HEK293 (cell line): ENCODE results near the gene UBE2E1.
A peak's percentile ranks its signal among the peaks of the same experiment; 100 is the strongest.

Experiments used
- CTCF ChIP-seq: fragments of 450-650 bp; formaldehyde crosslinking; IDR thresholded peaks from 2 replicates; pipeline ENCODE4 v1.5.1; 2016; ENCODE audit warnings: missing biosample characterization, missing genetic modification characterization
- EGR2 ChIP-seq: fragments of 450-650 bp; formaldehyde crosslinking; IDR thresholded peaks from 2 replicates; pipeline ENCODE4 v1.5.1; 2016; ENCODE audit warnings: low read depth, missing biosample characterization, missing genetic modification characterization
- GFI1B ChIP-seq: fragments of 450-650 bp; formaldehyde crosslinking; IDR thresholded peaks from 2 replicates; pipeline ENCODE4 v1.5.1; 2016; ENCODE audit warnings: missing biosample characterization, missing genetic modification characterization
- GLIS2 ChIP-seq: fragments of 450-650 bp; formaldehyde crosslinking; IDR thresholded peaks from 2 replicates; pipeline ENCODE4 v1.5.1; 2016; ENCODE audit warnings: missing biosample characterization, missing genetic modification characterization
- MEIS1 ChIP-seq: sonication (generic); formaldehyde crosslinking; IDR thresholded peaks from 2 replicates; pipeline ENCODE4 v1.8.1; 2022; ENCODE audit warnings: missing genetic modification reagents, mild to moderate bottlenecking, borderline replicate concordance
- OVOL3 ChIP-seq: fragments of 450-650 bp; formaldehyde crosslinking; IDR thresholded peaks from 2 replicates; pipeline ENCODE4 v1.5.1; 2016; ENCODE audit warnings: missing biosample characterization, missing genetic modification characterization
- PRDM6 ChIP-seq: fragments of 450-650 bp; formaldehyde crosslinking; IDR thresholded peaks from 2 replicates; pipeline ENCODE4 v1.5.1; 2017; ENCODE audit warnings: missing biosample characterization, missing genetic modification characterization
- SP7 ChIP-seq: fragments of 450-650 bp; formaldehyde crosslinking; IDR thresholded peaks from 2 replicates; pipeline ENCODE4 v1.5.1; 2016; ENCODE audit warnings: missing biosample characterization, missing genetic modification characterization
- TRIM28 ChIP-seq: IDR thresholded peaks from 2 replicates; pipeline ENCODE4 v1.6.1; 2011; ENCODE audit warnings: low read length, control low read depth, borderline replicate concordance
- ZBTB20 ChIP-seq: fragments of 450-650 bp; formaldehyde crosslinking; IDR thresholded peaks from 2 replicates; pipeline ENCODE4 v1.5.1; 2016; ENCODE audit warnings: missing biosample characterization, missing genetic modification characterization
- ZEB2 ChIP-seq: fragments of 450-650 bp; formaldehyde crosslinking; IDR thresholded peaks from 2 replicates; pipeline ENCODE4 v1.5.1; 2016; ENCODE audit warnings: missing biosample characterization, missing genetic modification characterization
- ZFHX2 ChIP-seq: fragments of 450-650 bp; formaldehyde crosslinking; conservative IDR thresholded peaks from 2 replicates; pipeline ENCODE4 v1.5.1; 2016; ENCODE audit warnings: missing biosample characterization, missing genetic modification characterization
- ZNF114 ChIP-seq: fragments of 450-650 bp; formaldehyde crosslinking; IDR thresholded peaks from 2 replicates; pipeline ENCODE4 v1.5.0; 2017; ENCODE audit warnings: missing biosample characterization, missing genetic modification characterization
- ZNF121 ChIP-seq: fragments of 450-650 bp; formaldehyde crosslinking; IDR thresholded peaks from 2 replicates; pipeline ENCODE4 v1.5.1; 2016; ENCODE audit warnings: missing biosample characterization, missing genetic modification characterization
- ZNF184 ChIP-seq: fragments of 450-650 bp; IDR thresholded peaks from 2 replicates; pipeline ENCODE4 v1.5.1; 2018; ENCODE audit warnings: missing biosample characterization, mild to moderate bottlenecking, missing genetic modification characterization
- ZNF214 ChIP-seq: fragments of 450-650 bp; formaldehyde crosslinking; IDR thresholded peaks from 2 replicates; pipeline ENCODE4 v1.5.1; 2017; ENCODE audit warnings: missing biosample characterization, mild to moderate bottlenecking, missing genetic modification characterization, borderline replicate concordance
- ZNF223 ChIP-seq: fragments of 450-650 bp; formaldehyde crosslinking; IDR thresholded peaks from 2 replicates; pipeline ENCODE4 v1.5.1; 2016; ENCODE audit warnings: missing biosample characterization, missing genetic modification characterization
- ZNF280D ChIP-seq: fragments of 450-650 bp; formaldehyde crosslinking; IDR thresholded peaks from 2 replicates; pipeline ENCODE4 v1.5.1; 2016; ENCODE audit warnings: missing biosample characterization, missing genetic modification characterization
- ZNF292 ChIP-seq: fragments of 450-650 bp; formaldehyde crosslinking; IDR thresholded peaks from 2 replicates; pipeline ENCODE4 v1.5.1; 2016; ENCODE audit warnings: low read depth, missing biosample characterization, missing genetic modification characterization, borderline replicate concordance
- ZNF354C ChIP-seq: fragments of 450-650 bp; formaldehyde crosslinking; IDR thresholded peaks from 2 replicates; pipeline ENCODE4 v1.5.1; 2016; ENCODE audit warnings: missing biosample characterization, missing genetic modification characterization, low read depth, borderline replicate concordance
- ZNF394 ChIP-seq: fragments of 450-650 bp; formaldehyde crosslinking; IDR thresholded peaks from 2 replicates; pipeline ENCODE4 v1.5.1; 2016; ENCODE audit warnings: missing biosample characterization, missing genetic modification characterization, mild to moderate bottlenecking, moderate library complexity, borderline replicate concordance
- ZNF398 ChIP-seq: fragments of 450-650 bp; formaldehyde crosslinking; IDR thresholded peaks from 2 replicates; pipeline ENCODE4 v1.5.1; 2017; ENCODE audit warnings: missing biosample characterization, missing genetic modification characterization
- ZNF529 ChIP-seq: fragments of 450-650 bp; formaldehyde crosslinking; IDR thresholded peaks from 2 replicates; pipeline ENCODE4 v1.5.1; 2017; ENCODE audit warnings: missing genetic modification characterization, missing biosample characterization; ENCODE audit not compliant: insufficient replicate concordance
- ZNF555 ChIP-seq: fragments of 450-650 bp; formaldehyde crosslinking; conservative IDR thresholded peaks from 2 replicates; pipeline ENCODE4 v1.5.1; 2017; ENCODE audit warnings: missing biosample characterization, mild to moderate bottlenecking, missing genetic modification characterization, inconsistent platforms
- ZNF654 ChIP-seq: fragments of 450-650 bp; formaldehyde crosslinking; IDR thresholded peaks from 2 replicates; pipeline ENCODE4 v1.5.1; 2016; ENCODE audit warnings: low read depth, missing biosample characterization, missing genetic modification characterization
- ZNF707 ChIP-seq: fragments of 450-650 bp; formaldehyde crosslinking; IDR thresholded peaks from 2 replicates; pipeline ENCODE4 v1.5.1; 2016; ENCODE audit warnings: missing biosample characterization, missing genetic modification characterization
- ZNF747 ChIP-seq: fragments of 450-650 bp; formaldehyde crosslinking; IDR thresholded peaks from 2 replicates; pipeline ENCODE4 v1.5.1; 2016; ENCODE audit warnings: missing biosample characterization, missing genetic modification characterization
- TF ChIP-seq, protein P1 (sequence below): fragments of 450-650 bp; formaldehyde crosslinking; IDR thresholded peaks from 2 replicates; pipeline ENCODE4 v1.5.1; 2016; ENCODE audit warnings: missing biosample characterization, missing genetic modification characterization
- TF ChIP-seq, protein P2 (sequence below): fragments of 450-650 bp; formaldehyde crosslinking; IDR thresholded peaks from 2 replicates; pipeline ENCODE4 v1.5.1; 2016; ENCODE audit warnings: missing biosample characterization, missing genetic modification characterization

The UBE2E1 gene

GRCh38 chr3:23923786-23924185, 118.0 kb downstream of the UBE2E1 start (continued):
- TF ChIP-seq, protein P1, sequence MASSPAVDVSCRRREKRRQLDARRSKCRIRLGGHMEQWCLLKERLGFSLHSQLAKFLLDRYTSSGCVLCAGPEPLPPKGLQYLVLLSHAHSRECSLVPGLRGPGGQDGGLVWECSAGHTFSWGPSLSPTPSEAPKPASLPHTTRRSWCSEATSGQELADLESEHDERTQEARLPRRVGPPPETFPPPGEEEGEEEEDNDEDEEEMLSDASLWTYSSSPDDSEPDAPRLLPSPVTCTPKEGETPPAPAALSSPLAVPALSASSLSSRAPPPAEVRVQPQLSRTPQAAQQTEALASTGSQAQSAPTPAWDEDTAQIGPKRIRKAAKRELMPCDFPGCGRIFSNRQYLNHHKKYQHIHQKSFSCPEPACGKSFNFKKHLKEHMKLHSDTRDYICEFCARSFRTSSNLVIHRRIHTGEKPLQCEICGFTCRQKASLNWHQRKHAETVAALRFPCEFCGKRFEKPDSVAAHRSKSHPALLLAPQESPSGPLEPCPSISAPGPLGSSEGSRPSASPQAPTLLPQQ (tag by site-specific recombination): no peak
- TF ChIP-seq, protein P2, sequence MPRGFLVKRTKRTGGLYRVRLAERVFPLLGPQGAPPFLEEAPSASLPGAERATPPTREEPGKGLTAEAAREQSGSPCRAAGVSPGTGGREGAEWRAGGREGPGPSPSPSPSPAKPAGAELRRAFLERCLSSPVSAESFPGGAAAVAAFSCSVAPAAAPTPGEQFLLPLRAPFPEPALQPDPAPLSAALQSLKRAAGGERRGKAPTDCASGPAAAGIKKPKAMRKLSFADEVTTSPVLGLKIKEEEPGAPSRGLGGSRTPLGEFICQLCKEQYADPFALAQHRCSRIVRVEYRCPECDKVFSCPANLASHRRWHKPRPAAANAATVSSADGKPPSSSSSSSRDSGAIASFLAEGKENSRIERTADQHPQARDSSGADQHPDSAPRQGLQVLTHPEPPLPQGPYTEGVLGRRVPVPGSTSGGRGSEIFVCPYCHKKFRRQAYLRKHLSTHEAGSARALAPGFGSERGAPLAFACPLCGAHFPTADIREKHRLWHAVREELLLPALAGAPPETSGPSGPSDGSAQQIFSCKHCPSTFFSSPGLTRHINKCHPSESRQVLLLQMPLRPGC: no peak
- TF ChIP-seq TRIM28 (peak; percentile 53; the same call in 1 of the 2 replicates), ZNF214 (tag by site-specific recombination) (no peak), ZEB2 (peak; percentile 10; the same call in 1 of the 2 replicates), ZBTB20 (tag by site-specific recombination) (peak; percentile 23; the same call in 1 of the 2 replicates), ZNF394 (tag by site-specific recombination) (no peak), ZNF555 (tag by site-specific recombination) (no peak), ZNF398 (tag by site-specific recombination) (peak; percentile 75), ZNF529 (tag by site-specific recombination) (no peak), GFI1B (no peak), ZNF354C (tag by site-specific recombination) (no peak), ZNF184 (tag by site-specific recombination) (no peak), ZNF223 (tag by site-specific recombination) (no peak), SP7 (peak; percentile 67), ZNF747 (tag by site-specific recombination) (no peak), ZFHX2 (peak; percentile 85), GLIS2 (tag by site-specific recombination) (no peak), PRDM6 (tag by site-specific recombination) (peak; percentile 97), ZNF707 (tag by site-specific recombination) (no peak), CTCF (tag by site-specific recombination) (no peak), ZNF121 (tag by site-specific recombination) (no peak), MEIS1 (CRISPR knock-in tag) (no peak), EGR2 (peak; percentile 76; the same call in 1 of the 2 replicates), ZNF292 (tag by site-specific recombination) (no peak), ZNF280D (tag by site-specific recombination) (no peak), OVOL3 (no peak), ZNF114 (tag by site-specific recombination) (no peak), ZNF654 (tag by site-specific recombination) (no peak)
